Cortex of kidney (tissue), 1 donor: ENCODE measurements around the gene SUMF2.
"Not testable (repeated sequence)": the region's sequence is repeated elsewhere in the genome, so short reads cannot be mapped to it uniquely, and the experiment has no call there.

Experiments
- DNase-seq: peaks from one replicate; lab custom pipeline; 2025; lab: John Stamatoyannopoulos, UW

Gene SUMF2

DNA sequence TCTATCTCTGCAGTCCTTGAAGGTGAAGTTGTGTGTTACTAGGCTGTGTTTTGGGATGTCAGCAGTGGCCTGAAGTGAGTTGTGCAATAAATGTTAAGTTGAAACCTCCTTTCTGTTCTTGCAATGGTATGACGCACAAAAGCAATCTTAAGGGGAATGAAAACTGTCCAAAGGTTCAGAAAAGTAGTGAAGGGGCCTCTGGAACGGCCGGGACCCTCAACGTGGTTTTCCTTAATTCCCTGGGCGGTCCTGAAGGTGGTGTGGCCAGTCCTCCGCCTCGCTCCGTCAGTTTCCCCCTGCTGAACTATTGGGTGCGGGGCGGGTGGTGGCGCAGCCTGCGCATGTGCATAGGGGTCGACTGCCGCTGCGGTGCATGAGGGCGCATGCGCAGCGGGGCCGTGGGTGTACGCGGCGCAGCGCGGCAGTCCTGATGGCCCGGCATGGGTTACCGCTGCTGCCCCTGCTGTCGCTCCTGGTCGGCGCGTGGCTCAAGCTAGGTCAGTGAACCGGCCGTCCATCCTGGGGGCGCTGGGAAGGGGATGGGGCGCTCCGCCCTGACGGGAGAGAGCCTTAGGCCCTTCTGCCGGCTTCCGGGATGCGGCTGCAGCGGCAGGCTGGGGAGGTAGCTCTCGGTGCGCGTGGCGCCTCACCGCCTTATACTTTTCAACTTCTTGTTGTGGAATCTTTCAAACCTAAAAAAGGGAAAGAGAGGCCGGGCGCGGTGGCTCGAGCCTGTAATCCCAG lies at the start of gene SUMF2:
Gene SUMF2 (plus strand): TSS at position 405 of the 744 bp plus-strand sequence. CDS start 26 bp downstream, at position 431.
- peak; percentile 61 for DNase-seq

- not testable (repeated sequence) for DNase-seq
Observed at GRCh38 chr7:56017015-56017414, 47.1 kb upstream of the SUMF2 start.

- no peak for DNase-seq
Observed at GRCh38 chr7:56019501-56019900, 44.6 kb upstream of the SUMF2 start.

- no peak for DNase-seq
Observed at GRCh38 chr7:56023500-56023899, 40.6 kb upstream of the SUMF2 start.

DNA sequence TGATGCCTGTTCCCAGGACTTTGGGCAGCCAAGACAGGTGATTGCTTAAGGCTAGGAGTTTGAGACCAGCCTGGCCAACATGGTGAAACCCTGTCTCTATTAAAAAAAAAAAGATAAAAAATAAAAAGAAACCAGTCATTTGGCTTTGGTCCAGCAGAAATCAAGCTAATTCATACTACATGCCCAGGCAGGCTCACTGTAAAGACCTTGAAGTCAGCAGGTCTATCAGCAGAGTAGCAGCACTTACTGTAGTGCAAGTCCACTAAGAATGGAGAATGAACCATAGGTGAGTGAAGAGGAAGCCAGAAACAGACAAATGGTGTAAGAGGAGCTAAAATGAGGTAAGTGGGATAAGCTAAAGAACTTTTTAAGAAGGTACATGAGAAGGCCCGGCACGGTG lies 37.5 kb upstream of the SUMF2 start:
- DNase-seq: no peak

GRCh38 chr7:56028942-56029630 lies 35.0 kb upstream of the SUMF2 start:
- DNase-seq: no peak

GRCh38 chr7:56030340-56030739 lies 33.7 kb upstream of the SUMF2 start:
- DNase-seq: no peak

GRCh38 chr7:56031556-56031955 lies 32.5 kb upstream of the SUMF2 start:
- not testable (repeated sequence) for DNase-seq

- not testable (repeated sequence) for DNase-seq
Observed at GRCh38 chr7:56032578-56032977, 31.5 kb upstream of the SUMF2 start.

- no peak for DNase-seq
Observed at GRCh38 chr7:56033671-56034432, 30.2 kb upstream of the SUMF2 start.

GRCh38 chr7:56040730-56041129 lies 23.4 kb upstream of the SUMF2 start:
- DNase-seq: no peak

- DNase-seq: not testable (repeated sequence)
Observed at GRCh38 chr7:56045758-56046157, 18.3 kb upstream of the SUMF2 start.

DNA sequence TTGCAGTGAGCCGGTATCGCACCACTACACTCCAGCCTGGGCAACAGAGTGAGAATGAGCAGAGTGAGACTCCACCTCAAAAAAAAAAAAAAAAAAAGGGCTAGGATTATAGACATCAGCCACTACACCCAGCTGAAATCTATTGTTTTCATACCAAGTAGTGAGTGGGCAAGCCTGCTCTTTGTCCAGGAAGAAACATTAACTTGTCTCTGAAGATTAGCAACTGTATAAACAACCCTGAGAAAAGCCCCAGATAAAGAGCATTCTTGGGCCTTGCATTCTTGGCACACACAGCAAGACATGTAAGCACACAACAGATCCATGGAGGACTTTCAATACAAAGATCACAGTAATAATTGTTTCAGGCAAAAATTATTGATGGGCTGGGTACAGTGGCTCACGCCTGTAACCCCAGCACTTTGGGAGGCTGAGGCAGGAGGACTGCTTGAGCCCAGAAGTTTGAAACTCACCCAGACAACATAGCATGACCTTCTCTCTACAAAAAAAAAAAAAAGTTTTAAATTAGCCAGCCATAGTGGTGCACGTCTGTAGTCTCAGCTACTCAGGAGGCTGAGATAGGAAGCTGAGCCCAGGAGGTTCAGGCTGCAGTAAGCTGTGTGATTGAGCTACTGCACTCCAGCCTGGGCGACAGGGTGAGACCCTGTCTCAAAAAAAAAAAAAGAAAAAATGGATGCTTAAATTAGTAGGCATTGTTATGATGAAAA lies 17.2 kb upstream of the SUMF2 start:
- no peak for DNase-seq

- not testable (repeated sequence) for DNase-seq
Observed at GRCh38 chr7:56047446-56048116, 16.5 kb upstream of the SUMF2 start.

GRCh38 chr7:56048245-56048644 lies 15.8 kb upstream of the SUMF2 start:
- DNase-seq: no peak

DNA sequence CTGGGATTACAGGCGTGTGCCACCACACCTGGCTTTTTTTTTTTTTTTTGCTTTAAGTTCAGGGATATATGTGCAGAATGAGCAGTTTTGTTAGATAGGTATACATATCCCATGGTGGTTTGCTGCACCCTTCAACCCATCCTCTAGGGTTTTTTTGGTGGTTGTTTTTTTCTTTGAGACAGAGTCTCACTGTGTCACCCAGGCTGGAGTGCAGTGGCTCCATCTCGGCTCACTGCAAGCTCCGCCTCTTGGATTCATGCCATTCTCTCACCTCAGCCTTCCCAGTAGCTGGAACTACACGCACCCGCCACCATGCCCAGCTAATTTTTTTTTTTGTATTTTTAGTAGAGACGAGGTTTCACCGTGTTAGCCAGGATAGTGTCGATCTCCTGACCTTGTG lies 15.3 kb upstream of the SUMF2 start:
- not testable (repeated sequence) for DNase-seq

- no peak for DNase-seq
Observed at GRCh38 chr7:56051053-56051338, 13.1 kb upstream of the SUMF2 start.

GRCh38 chr7:56051339-56052191 lies 12.5 kb upstream of the SUMF2 start, which contains the start of the genes CCT6A and PSPH:
Gene CCT6A (plus strand): TSS chr7:56051765. CDS start chr7:56051849, 84 bp downstream.
Gene PSPH (minus strand): TSS chr7:56051444. CDS start chr7:56021212, 30,232 bp downstream.
- DNase-seq: peak; percentile 95

GRCh38 chr7:56053379-56053778 lies 10.7 kb upstream of the SUMF2 start:
- DNase-seq: no peak

- DNase-seq: no peak
Observed at GRCh38 chr7:56053993-56054392, 10.1 kb upstream of the SUMF2 start.
